HG03097 (cell line): Measurements from ENCODE around the gene AUTS2.
"Not testable (repeated sequence)": the region's sequence is repeated elsewhere in the genome, so short reads cannot be mapped to it uniquely, and the experiment has no call there.

Experiments used
- ATAC-seq: cut with Tn5 transposase; IDR thresholded peaks from one replicate; pipeline ENCODE4 v1.9.1; 2021; ENCODE audit not compliant: unreplicated experiment, low FRiP score

Gene AUTS2

GRCh38 chr7:70352088-70352487, 753.8 kb downstream of the AUTS2 start:
- no peak for ATAC-seq

DNA sequence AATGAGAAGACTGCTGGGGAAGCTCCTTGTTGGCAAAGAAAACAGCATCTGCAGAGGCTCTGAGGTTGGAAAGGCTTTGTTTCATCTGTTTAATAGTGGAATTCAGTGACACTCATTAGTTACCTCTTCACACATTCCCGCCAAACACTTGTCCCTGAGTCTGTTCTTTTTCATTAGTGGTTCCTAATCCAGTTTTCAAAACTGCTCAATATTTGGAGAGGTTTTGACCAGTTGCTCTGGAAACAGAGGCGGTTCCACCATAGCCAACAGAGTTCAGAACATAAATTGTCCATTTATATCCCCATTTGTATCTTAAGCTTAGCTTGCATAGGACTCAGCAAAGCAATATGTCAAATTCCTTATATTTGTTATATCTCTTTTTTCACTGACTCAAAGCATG, 754.6 kb downstream of the AUTS2 start:
- no peak for ATAC-seq

GRCh38 chr7:70353330-70353945, 755.2 kb downstream of the AUTS2 start:
- ATAC-seq: no peak

DNA sequence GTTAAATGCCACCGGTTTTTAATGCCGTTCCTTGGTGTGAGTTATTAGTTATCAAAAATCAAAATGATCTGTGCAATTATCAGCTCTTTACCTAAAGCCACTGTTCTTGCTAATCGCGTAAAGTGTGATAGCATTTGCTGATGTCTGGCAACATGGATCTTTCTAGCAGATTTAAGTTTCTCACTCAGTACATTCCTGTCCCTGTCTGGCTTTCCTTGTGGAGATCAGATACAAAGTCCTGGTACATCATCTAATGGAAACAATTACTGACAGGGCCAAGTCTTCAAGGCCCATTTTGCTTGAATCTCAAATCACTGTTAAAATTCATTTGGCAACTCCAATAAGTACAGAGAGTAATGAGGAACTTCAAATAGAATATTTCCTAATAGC, 755.7 kb downstream of the AUTS2 start:
- no peak for ATAC-seq

GRCh38 chr7:70354409-70355169, 756.3 kb downstream of the AUTS2 start:
- no peak for ATAC-seq

- ATAC-seq: no peak
These were observed 757.1 kb downstream of the AUTS2 start for GRCh38 chr7:70355198-70356020.

DNA sequence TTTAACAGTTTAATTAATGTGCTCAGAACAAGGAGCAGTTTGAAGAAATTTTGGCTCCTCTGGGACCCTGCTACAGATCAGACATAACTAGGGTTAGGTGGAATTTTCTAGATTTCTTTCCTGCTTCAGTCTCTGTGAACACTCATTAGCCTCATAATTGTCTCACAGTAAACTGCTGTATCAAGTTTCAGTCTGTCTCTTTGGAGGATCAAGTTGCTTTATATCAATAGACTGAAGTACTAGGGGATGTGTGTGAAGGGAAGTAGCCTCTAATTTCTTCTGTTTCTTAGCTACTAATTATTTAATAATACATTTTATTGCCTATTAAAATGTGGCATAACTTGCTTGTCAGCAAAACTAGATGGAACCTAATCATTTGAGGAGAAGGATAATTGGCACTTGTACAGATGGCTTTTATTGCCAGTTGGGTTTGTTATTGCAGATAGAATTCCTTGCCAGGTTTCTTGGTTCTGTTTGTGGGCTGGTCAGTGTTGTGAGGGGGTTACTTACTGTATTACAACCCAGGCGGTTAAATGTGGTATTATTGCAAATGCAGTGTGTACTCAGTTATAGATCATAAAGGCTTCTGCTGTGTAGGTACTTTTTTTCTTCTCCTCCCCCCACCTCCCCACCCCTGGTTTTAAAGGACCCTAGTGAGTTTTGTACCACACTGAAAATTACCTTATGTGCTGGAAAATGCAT, 758.0 kb downstream of the AUTS2 start:
- no peak for ATAC-seq

GRCh38 chr7:70356787-70357328, 758.6 kb downstream of the AUTS2 start:
- ATAC-seq: no peak

DNA sequence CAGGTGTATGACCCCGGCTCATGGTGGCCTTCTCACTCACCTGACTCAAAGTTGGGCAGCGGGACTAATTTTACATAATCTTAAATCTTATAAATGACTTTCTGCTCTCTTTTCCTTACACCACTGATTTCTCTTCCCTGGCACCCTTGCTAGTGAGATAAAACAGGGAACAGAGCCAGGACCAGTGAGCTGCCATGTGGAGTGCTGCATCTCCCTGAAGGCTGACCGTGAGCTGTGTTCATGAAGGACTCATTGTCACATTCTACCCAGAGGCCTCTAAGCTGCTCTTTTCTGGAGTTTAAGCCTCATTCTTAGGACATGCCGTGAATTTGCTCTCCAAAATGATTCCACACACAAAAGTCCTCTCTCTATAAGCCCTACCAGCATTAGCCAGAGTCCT, 762.3 kb downstream of the AUTS2 start:
- no peak for ATAC-seq

DNA sequence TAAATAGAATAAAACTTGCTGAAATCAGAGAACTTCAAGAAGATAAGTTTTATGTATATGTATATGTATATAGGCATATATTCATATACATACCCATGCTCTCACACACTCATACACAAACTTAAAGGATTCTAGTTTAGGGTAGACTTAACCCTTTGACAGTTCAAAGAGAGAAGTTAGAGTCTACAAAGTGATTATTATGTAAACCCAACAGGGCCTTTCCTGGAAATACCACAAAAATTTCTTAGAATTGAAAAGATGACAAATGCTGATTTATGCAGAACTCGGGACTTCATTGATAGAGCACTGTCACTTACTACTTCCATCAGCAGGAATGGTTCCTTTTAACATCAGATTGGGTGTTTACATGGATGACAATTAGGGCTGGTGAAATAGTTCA, 763.5 kb downstream of the AUTS2 start:
- ATAC-seq: no peak

GRCh38 chr7:70364393-70364792, 766.1 kb downstream of the AUTS2 start:
- ATAC-seq: not testable (repeated sequence)

DNA sequence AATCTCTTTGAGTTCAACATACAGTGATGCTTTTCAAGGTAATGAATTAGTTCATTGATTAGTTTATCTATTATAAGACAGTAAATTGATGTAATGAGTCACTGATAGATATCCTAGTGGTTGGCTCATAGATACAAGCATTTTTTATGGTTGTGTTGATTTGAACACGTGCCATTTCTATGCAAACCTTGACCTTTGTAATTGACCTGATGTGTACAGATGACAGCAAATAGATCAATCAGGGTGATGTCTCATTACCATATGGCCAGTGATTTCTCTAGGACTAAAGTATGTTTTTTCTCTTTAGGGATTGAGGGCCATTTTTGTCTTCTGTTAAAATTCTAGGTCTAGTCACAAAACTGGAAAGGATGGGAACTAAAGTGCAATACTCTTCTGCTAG, 773.4 kb downstream of the AUTS2 start:
- ATAC-seq: no peak

GRCh38 chr7:70372768-70373515, 774.7 kb downstream of the AUTS2 start:
- ATAC-seq: no peak

GRCh38 chr7:70374772-70375533, 776.7 kb downstream of the AUTS2 start:
- no peak for ATAC-seq

- ATAC-seq: no peak
These were observed 778.3 kb downstream of the AUTS2 start for GRCh38 chr7:70376561-70377031.

DNA sequence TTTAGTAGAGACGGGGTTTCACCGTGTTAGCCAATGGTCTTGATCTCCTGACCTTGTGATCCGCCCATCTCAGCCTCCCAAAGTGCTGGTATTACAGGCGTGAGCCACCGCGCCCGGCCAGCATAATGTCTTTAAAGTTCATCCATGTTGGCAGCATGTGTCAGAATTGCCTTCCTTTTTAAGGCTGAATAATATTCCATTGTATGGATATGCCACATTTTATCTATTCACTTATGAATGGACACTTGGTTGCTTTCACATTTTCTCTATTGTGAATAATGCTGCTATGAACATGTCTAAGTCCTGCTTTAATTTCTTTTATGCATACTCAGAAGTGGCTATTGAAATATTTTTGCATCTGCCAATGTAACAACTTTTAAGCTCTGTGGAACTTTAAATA, 779.7 kb downstream of the AUTS2 start:
- no peak for ATAC-seq

GRCh38 chr7:70379210-70379609, 780.9 kb downstream of the AUTS2 start:
- ATAC-seq: no peak

DNA sequence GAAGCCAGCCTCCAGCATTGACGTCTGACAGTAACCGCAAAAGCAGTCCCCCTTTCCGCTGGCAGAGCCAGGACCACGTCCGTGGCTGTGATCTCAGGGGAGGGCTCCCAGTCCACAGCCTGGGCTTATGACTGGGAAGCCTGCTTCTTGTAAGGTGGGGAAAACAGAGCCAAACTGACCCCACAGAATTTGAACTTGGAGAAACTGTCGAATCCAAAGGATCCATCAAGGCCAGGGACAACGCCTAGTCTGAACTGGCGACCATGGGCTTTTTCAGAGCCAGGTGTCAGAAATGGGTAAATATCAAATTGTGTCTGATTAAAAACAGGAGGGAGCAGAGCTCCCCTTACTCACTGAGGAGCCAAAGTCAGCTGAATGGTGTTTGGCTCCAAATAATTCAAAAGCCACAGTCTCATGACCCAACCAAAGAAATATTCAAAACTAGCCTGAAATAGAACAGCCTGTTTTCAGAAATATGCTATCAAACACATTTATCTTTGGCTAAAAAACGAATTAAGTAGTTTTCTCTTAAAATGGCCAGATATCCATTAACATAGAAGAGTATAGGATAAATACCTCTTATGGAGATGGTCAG, 782.2 kb downstream of the AUTS2 start:
- no peak for ATAC-seq
